GM18507 (cell line): ENCODE data around the gene SMIM12.
A peak's percentile ranks its signal among the peaks of the same experiment; 100 is the strongest.

Experiments used
- DNase-seq: peaks from one replicate; pipeline ENCODE4 v3.0.0; 2011; ENCODE audit warnings: low read depth; ENCODE audit not compliant: insufficient read length; ENCODE audit errors: extremely low spot score
- FAIRE-seq: peaks from 2 replicates; lab custom pipeline; 2011; peaks lifted over from hg19 to GRCh38; lab: Jason Lieb, UNC

The SMIM12 gene

DNA sequence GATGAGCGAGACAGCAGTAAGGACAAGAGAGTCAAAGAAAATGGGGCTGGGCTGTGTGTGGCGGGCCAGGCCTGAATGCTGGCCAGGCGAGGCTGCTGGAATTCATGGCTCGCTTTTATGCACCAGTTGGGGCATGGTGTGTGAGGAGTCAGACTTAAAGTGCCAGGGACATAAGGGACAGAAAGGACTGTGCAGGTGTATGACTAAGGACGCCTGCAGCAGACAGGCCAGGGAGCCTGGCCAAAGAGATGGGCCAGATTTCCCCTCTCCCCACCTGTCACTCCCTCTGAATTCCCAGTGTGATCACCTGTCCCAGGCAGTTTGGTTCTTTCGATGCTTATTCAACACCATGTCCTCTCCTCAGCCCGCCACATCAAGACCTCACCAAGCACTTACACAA, 16.9 kb upstream of the SMIM12 start:
- DNase-seq (no peak), FAIRE-seq (no peak)

GRCh38 chr1:34874296-34874952, 14.9 kb upstream of the SMIM12 start:
- FAIRE-seq: no peak
- DNase-seq: no peak

DNA sequence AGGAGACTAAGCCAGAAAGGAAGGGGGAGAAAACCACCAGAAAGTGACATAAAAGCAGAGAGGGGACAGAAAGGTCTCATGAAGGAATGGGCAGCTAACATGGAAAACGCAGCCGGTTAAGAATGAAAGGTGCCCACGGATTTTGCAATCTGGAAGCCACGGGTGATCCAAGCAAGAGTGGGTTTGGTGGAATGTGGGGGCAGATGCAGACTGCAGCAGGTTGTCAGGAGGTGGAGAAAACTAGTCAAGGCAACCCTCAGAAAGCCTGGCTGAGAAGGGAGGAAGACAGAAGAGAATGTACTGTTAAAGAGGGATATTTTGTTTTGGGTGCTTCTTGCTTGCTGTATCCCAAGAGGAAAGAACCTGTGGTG, 12.6 kb upstream of the SMIM12 start:
- FAIRE-seq (no peak), DNase-seq (no peak)

DNA sequence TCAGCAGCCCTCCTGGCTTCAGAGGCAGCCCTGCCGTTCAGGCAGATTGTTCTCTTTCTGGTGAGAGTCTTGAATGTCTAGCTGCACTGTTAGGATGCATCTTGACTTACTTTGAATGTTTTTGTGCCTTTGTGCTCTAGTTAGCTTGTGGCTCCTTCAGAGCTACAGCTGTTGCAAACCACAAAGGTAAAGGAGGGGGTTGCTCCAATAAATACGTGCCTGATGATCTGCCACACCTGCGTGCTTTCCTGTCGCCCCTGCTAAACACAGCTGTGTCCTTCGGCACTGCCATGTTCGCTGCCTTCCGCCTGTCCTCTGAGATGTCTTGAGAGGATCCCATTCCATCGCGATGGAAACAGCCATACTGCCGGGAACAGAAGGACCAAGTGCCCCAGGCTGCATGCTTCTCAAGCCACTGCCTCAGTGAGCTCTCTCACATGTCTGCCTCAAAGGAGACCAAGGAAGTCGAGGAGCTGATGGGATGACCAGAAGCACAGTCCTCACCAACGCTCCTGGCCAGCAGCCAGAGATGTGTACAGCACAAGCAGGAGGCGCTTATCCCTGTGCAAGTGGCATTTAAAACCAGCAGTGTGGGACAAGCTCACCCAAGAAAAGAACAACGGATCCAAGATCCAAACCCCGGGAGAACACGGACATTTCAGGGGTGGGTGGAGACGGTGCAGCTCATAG, 12.0 kb upstream of the SMIM12 start:
- DNase-seq (no peak), FAIRE-seq (no peak)

GRCh38 chr1:34870395-34870794, 10.8 kb upstream of the SMIM12 start:
- no peak for FAIRE-seq

DNA sequence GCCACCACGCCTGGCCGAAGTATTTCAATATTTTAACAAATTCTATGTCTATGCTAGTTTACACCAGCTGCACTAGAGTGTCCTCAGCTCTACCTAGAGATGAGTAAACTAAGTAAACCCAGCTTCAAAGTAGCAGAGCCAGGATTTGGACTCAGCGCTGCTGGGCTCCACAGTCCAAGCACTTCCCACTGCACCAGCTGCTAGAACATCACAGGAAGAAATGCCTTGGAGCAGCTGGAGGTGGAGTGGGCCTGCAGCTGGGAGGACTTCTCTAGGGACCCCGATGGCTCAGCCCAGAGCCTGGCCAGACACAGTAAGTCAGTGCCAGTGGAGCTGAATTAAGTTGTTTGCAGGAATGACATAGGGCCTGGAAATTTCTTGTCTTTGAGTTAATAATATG, 10.2 kb upstream of the SMIM12 start:
- DNase-seq: no peak
- FAIRE-seq: no peak

More at GRCh38 chr1:34870395-34870794, 10.8 kb upstream of the SMIM12 start:
- no peak for DNase-seq

- DNase-seq (no peak), FAIRE-seq (no peak)
Measured at GRCh38 chr1:34868230-34869049, 8.9 kb upstream of the SMIM12 start.

DNA sequence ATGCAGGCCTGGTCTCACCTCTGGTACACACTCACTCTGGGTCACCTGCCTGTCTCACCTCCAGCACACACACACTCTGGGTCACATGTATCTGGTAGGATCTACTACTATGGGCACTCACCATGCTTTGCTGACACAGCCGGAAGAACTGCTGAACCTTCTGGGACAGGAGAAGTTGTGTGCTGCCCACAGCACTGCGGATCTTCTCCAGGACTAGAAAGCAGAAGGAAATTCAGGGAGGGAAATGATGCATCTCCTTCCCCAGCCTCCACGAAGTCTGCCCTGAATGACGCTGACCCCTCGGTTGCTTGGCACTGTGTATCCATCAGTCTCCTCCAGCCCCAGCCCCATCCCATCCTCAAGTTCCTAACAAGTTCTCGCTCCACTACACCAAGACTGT, 7.9 kb upstream of the SMIM12 start:
- FAIRE-seq (no peak), DNase-seq (no peak)

- FAIRE-seq: no peak
- no peak for DNase-seq
Measured at GRCh38 chr1:34866762-34867109, 7.2 kb upstream of the SMIM12 start.

- peak; percentile 73 for DNase-seq
- FAIRE-seq: peak; percentile 85
Measured at GRCh38 chr1:34865981-34866761, 6.6 kb upstream of the SMIM12 start.

DNA sequence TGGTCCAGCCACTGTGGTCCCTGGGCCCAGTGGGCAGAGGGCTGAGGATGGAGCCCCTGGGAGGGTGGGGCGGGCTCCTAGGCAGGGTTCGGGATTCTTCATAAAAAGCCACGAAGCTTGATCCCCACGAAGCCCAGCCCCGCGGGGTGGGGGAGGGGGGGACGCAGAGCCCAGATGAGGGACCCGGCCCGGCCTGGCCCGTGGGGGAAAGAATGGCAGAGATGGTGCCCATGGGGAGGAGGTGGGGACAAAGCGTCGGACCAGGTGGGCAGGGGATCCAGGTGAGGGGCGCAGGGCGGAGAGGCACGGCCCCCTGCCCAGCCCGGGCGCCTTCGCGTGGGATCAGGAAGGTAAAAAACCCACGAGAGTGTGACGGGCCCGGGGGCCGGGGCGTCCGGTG, 6.0 kb upstream of the SMIM12 start:
- DNase-seq (no peak), FAIRE-seq (no peak)

GRCh38 chr1:34864759-34865158, 5.2 kb upstream of the SMIM12 start:
- FAIRE-seq: no peak

GRCh38 chr1:34863501-34863900, 4.0 kb upstream of the SMIM12 start:
- DNase-seq (no peak), FAIRE-seq (no peak)

More at GRCh38 chr1:34864759-34865158, 5.2 kb upstream of the SMIM12 start:
- DNase-seq: no peak

DNA sequence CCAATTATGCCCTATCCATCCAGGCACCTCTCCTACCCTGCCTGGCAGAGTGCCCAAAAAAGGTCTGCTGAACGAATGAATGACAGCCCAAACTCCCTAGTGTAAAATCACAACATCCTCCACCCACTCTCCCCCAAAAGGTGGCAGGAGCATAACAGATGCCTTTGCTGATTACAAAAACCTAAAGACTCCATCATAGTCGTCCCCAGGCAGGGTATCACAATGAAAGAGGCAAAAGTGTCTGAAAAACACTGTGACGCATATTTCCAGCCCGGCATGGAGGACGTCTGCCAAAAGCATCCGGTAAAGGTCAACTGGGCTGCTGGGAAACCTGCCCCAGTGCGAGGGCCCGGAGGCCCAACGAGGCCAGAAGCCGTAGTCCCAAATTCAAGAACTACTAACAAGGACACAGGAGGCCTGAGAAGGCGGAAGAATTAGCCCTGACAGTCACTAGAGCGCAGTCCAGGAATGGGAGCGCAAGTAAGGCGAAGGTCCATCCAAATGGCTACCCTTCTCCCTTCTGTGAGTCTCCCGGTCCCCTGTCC, 576 bp downstream of the SMIM12 start:
- peak; percentile 15 for FAIRE-seq
- no peak for DNase-seq

- DNase-seq (no peak), FAIRE-seq (no peak)
Measured at GRCh38 chr1:34856697-34857096, 2.9 kb downstream of the SMIM12 start.

GRCh38 chr1:34852677-34853217, 6.8 kb downstream of the SMIM12 start:
- DNase-seq (peak; percentile 75), FAIRE-seq (peak; percentile 97)

DNA sequence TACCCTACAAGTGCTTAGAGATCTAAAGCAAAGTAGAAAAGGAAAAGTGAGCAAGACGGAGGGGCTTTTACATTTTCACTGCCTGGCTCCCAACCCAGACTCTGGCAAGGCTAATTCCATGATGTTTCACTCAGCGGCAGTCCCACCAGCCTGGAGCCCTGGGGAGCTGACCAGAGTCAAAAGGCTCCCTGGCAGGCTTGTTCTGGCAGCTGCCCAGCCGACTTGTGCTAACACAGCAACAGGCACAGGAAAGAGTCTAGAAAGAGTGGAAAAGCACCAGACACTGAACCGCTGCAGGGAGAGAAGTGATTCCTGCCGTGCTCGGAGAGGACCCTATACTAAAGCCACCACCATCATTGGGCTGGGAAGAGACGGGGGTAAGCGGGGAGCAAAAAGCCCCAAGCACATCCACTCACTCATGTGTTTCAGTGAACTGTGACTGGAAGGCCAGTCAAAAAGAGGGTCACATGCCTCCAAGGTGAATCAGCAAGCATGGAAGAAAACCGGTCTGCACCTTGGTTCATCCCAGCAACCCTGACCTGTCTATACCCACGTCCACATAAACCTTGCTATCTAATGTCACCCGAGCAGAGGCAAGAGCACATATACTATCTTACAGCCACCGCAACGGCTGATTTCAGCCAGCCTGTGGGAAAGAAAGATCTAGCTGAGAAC, 8.0 kb downstream of the SMIM12 start:
- DNase-seq: no peak
- no peak for FAIRE-seq

DNA sequence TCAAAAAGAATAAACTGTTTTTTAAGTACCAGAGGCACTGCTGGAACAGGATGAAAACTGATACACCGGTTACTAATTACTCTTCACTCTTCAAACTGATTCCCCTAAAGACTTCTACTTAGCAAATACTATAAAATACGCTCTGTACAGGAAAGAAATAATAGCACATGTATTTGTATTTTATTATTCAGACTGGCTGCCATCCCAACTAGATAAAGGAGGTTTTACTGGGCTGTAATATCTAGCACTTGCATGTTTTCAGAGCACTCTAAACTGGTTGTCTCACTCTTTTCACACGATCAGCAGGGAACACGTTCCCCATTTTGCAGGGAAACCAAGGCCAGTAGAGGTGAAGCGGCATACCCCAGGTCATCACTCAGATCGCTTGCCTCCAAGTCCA, 9.2 kb downstream of the SMIM12 start:
- DNase-seq (no peak), FAIRE-seq (no peak)

GRCh38 chr1:34847094-34847493, 12.5 kb downstream of the SMIM12 start:
- DNase-seq: no peak
- FAIRE-seq: no peak
